Renal pelvis (tissue), 4 donors: ENCODE data around the gene ATP2A3. TPM values are rescaled to one million over a fixed set of nuclear protein-coding genes. Genes with fewer than 3 reads are reported as not detected.

Experiments
- DNase-seq: peaks from one replicate; pipeline ENCODE4 v3.0.0-alpha.2; 2013
- polyA plus RNA-seq, 3 donors: library from polyadenylated mRNA; unstranded; fragments of 120-200 nt; gene quantifications; one replicate each; pipeline ENCODE4 v1.2.1, GENCODE V29; 2013; ENCODE audit not compliant: insufficient read length in 3 of 3

The ATP2A3 gene
- polyA plus RNA-seq, 3 donors = 5.4 to 7.2 (median 6.0) TPM

- DNase-seq = no peak
Measured at GRCh38 chr17:3973495-3974137, 9.4 kb upstream of the ATP2A3 start.

DNA sequence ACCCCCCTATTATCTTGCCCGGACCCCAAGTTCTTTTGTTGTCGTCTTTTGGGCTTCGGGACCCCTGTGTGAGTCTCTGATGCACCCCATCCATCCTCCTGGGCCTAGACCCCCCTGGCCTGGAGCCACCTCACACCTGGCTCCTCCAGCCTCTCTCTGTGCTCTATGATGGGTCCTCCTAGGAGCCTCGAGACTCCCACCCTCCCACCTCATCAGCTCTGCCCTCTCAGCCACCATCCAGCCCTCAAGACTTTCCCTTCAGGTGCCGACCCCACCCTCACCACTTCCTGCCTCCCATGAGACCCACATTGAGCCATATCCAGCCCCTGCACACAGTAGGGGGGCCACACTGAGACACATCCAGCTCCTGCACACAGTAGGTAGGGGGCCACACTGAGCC lies 8.7 kb upstream of the ATP2A3 start:
- DNase-seq = no peak

- DNase-seq = no peak
Measured at GRCh38 chr17:3972281-3972731, 8.1 kb upstream of the ATP2A3 start.

GRCh38 chr17:3970668-3971067 lies 6.4 kb upstream of the ATP2A3 start:
- no peak for DNase-seq

DNA sequence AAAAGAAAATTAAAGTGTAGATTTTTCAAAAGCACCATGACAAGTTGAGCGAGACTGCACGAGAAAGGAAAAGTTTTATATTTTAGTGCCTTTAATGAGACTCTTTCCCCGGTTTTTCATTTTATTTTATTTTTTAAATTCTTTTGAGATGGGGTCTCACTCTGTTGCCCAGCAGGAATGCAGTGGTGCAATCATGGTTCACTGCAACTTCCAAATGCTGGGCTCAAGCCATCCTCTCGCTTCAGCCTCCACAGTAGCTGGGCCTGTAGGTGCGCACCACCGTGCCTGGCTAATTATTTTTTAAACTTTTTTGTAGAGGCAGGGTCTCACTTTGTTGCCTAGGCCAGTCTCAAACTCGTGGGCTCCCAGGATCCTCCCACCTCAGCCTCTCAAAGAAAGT lies 5.7 kb upstream of the ATP2A3 start:
- DNase-seq = no peak

- no peak for DNase-seq
Measured at GRCh38 chr17:3968886-3969524, 4.8 kb upstream of the ATP2A3 start.

DNA sequence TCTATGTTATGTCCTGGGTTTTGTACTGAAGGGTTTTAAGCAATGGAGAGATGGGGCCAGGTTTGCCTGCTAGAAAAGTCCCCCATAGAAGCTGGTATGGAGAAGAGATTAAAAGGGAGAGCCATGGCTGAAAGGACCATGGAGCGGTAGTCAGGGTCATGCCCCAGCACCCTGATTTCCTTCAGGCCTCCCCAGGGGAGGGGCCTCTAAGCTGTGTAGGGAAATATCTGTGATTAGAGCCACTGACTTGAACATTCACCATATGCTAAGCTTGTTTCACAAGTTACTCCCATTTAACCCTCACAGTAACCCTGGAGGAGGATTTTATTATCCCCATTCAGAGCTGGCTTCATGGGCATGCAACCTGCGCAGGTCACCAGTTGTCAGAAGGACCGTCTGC lies 3.8 kb upstream of the ATP2A3 start:
- no peak for DNase-seq

- DNase-seq = no peak
Measured at GRCh38 chr17:3966720-3967363, 2.6 kb upstream of the ATP2A3 start.

GRCh38 chr17:3965118-3965800 lies 1.0 kb upstream of the ATP2A3 start:
- no peak for DNase-seq

- DNase-seq = no peak
Measured at GRCh38 chr17:3963237-3964201, 718 bp downstream of the ATP2A3 start.

- DNase-seq = no peak
Measured at GRCh38 chr17:3962965-3963236, 1.3 kb downstream of the ATP2A3 start.

DNA sequence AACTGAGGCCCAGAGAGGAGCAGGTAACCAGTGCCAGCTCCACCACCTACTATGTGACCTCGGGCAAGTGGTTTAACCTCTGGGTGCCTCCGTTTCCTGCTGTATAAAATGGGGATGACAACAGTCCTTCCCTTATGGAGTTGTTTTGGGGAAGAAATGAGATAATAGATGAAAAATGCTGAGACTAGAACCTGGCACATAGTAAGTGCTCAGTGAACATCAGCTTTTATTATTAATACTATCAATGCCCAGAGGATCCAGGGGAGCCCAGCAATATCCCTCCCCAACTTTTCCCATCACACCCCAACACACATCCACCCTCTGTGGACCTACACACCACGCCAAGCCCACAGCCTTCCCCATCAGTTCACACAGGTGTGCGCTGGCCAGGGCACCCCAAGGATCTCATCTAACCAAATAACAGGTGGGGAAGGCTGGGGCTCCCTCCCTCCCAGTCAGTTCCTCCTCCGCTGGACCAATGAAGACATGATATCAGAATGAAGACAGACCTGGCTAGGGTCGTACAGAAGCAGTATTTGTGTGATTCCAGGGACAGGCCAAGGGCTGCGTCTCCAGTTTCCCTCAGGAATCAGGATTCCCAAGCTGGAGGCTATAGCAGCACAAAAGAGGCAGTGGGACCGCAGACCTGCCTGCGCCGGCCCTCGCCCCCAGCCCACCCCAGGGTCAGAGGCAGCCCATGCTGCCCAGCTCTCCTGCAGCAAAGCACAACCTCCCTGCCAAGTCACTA lies 1.8 kb downstream of the ATP2A3 start:
- no peak for DNase-seq

GRCh38 chr17:3961564-3962047 lies 2.6 kb downstream of the ATP2A3 start:
- DNase-seq = no peak

- DNase-seq = no peak
Measured at GRCh38 chr17:3960764-3961163, 3.5 kb downstream of the ATP2A3 start.

DNA sequence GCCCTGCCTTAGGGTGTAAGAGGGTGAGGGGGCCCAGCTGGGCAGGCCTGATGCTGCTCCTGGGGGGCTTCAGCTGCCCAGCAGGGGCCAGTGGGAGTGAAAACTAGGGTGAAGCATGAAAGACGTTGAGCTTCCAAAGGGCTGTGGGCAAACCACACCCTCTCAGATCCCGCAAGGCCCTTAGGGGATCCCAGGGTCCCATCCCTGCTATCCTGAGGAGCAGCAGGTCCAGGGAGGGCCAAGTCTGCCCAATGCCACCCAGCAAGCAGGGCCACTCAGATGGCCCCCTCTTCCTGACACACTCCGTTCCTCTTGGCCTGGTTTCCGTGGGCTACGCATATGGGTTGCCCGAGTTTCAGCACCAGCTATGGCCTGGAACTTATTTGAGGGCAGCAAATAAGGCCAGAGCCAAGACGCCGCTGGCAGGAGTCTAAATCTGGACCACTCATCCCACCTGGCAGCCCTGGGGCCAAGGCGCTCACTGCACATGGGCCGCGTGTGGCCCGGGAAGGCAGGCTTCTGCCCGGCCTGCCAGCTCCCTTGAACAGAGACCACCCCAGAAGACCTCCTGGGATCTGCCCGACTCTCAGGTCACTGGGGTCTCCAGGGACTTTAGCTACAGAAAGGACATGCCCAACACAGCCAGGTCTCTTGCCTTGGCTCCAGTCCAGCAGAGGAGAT lies 4.2 kb downstream of the ATP2A3 start:
- DNase-seq = no peak

GRCh38 chr17:3959295-3959899 lies 4.8 kb downstream of the ATP2A3 start:
- no peak for DNase-seq

DNA sequence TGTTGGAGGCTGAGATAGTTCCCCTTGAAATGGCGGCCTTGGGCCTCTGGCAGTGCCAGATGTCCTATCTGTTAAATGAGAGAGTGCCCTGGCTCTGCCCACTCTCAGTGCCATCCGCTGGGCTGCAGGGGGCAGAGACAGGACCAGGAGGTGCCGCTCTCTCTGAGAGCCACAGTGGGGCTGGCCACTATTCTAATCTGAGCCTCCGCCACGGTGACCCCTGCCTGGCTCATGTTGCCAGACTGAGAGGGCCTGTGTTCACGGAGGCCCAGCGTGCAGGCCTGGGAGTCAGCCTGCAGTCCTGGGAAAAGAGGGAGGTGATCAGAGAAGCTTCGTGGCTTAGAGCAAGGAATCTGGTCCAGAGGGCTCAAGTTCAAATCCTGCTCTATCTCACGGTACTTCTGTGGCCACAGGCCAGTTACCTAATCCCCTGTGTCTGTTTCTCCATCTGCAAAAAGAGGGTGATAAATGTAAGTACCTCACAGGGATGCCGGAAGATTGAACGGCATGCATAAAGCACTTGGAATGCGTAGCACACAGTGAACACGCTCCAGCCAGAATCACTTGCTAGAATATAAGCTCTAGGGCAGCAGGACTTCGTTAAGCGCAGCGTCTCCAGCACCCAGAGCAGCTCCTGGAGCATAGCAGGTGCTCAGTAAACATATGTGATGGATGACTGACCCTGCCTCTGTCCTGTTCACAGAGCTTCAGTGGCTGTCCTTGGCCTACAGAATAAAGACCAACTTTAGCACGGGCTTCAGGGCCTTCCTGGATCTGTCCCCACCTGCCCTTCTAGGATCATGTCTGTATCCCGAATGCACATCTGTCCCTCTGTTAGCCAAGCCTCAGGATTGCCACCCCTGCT lies 6.3 kb downstream of the ATP2A3 start:
- DNase-seq = no peak

- DNase-seq = no peak
Measured at GRCh38 chr17:3956983-3957382, 7.3 kb downstream of the ATP2A3 start.
